Kidney epithelial cell (primary cell): Measurements from ENCODE around the gene PCSK5. TPM values are rescaled to one million over a fixed set of nuclear protein-coding genes. Genes with fewer than 3 reads are reported as not detected.

Source experiments
- DNase-seq: peaks from one replicate; pipeline ENCODE4 v3.0.0-alpha.2; 2010; ENCODE audit warnings: low read depth
- H3K27me3 ChIP-seq: 2 replicates; pipeline ENCODE4 v1.6.0; 2011; ENCODE audit warnings: low read length; ENCODE audit not compliant: control insufficient read depth, insufficient read depth
- H3K36me3 ChIP-seq: 2 replicates; pipeline ENCODE4 v1.5.1; 2011; ENCODE audit warnings: low read length; ENCODE audit not compliant: control insufficient read depth, insufficient read depth
- H3K4me3 ChIP-seq: 2 replicates; pipeline ENCODE4 v1.5.1; 2011; ENCODE audit warnings: low read depth, mild to moderate bottlenecking, control low read depth, low read length
- total RNA-seq: library from RNA; depleted of rRNA; stranded (reverse); fragments of >200 nt; gene quantifications from 2 replicates; pipeline ENCODE4 v1.2.3, GENCODE V29; 2015
- TF ChIP-seq, protein P1 (sequence below): IDR thresholded peaks from 2 replicates; pipeline ENCODE4 v1.5.1; 2011; ENCODE audit warnings: mild to moderate bottlenecking, moderate library complexity, low read length, control low read depth, inconsistent platforms; ENCODE audit not compliant: insufficient read depth, poor library complexity, severe bottlenecking

PCSK5 gene
- total RNA-seq, 1 donor from 2014 or later = 3.8 TPM

DNA sequence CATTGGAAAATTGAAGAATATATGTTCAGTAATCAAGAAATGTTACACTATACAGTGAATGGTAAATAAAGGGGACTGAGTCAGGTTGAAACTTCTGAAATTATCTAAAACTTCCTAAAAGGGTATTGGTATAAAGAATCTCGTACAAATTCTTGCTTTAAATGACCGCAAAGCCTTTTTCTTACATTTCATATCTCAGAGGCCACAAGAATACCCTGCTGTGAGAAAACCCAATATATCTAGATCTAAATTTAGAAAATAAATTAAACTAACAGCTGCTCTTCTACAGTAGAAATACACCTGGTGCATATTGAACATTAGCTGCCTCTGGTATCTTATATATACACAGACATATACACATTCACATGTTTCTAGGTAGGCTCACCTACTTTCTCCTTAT, 221.7 kb downstream of the PCSK5 start:
- Histone ChIP-seq H3K4me3 (no peak overlapping the region), H3K27me3 (no peaks in the 10 kb centered on the region), H3K36me3 (no peaks in the 10 kb centered on the region)
- DNase-seq = no peak
- TF ChIP-seq, protein P1, sequence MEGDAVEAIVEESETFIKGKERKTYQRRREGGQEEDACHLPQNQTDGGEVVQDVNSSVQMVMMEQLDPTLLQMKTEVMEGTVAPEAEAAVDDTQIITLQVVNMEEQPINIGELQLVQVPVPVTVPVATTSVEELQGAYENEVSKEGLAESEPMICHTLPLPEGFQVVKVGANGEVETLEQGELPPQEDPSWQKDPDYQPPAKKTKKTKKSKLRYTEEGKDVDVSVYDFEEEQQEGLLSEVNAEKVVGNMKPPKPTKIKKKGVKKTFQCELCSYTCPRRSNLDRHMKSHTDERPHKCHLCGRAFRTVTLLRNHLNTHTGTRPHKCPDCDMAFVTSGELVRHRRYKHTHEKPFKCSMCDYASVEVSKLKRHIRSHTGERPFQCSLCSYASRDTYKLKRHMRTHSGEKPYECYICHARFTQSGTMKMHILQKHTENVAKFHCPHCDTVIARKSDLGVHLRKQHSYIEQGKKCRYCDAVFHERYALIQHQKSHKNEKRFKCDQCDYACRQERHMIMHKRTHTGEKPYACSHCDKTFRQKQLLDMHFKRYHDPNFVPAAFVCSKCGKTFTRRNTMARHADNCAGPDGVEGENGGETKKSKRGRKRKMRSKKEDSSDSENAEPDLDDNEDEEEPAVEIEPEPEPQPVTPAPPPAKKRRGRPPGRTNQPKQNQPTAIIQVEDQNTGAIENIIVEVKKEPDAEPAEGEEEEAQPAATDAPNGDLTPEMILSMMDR = no peak

DNA sequence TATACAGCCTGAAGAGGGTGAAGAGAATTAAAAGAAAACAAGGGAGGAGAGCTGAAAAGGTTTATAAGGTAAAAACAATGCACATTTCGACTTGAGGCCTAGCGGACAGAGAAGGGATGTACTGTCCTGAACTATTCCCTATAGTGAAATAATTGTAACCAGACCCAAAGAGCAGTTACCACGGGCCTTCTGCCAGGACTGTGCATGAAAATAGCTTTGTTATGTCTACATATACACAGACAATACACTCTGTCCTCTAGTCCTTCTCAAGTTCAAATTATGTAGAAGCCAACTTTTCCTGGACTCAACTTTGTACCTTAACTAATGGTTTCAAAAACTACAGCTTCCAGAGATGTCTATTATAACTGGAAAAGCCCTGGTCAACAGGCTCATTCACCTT, 223.7 kb downstream of the PCSK5 start:
- Histone ChIP-seq H3K4me3 (no peak overlapping the region), H3K27me3 (no peaks in the 10 kb centered on the region), H3K36me3 (no peaks in the 10 kb centered on the region)
- TF ChIP-seq, protein P1 = no peak
- DNase-seq = no peak

DNA sequence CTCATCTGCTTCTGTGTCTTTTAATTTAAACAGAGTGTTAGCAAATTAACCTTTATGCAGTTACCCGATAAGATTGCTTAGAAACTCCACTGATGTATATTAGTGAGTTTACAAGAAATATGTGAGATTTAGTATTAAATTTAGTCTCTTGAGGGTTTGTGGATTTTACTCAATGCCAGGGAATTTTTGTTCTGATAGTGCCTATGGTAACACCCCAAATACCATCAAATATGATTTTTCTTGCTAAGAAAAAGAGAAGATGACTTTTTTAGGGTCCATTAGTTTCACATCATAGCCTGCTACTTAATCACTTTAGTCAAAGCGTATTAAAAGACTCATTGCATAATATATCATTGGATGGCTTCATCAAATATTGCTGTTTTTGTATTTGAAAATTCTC, 224.9 kb downstream of the PCSK5 start:
- Histone ChIP-seq H3K36me3 (no peaks in the 10 kb centered on the region), H3K27me3 (no peaks in the 10 kb centered on the region), H3K4me3 (no peak overlapping the region)
- TF ChIP-seq, protein P1 = no peak
- no peak for DNase-seq

DNA sequence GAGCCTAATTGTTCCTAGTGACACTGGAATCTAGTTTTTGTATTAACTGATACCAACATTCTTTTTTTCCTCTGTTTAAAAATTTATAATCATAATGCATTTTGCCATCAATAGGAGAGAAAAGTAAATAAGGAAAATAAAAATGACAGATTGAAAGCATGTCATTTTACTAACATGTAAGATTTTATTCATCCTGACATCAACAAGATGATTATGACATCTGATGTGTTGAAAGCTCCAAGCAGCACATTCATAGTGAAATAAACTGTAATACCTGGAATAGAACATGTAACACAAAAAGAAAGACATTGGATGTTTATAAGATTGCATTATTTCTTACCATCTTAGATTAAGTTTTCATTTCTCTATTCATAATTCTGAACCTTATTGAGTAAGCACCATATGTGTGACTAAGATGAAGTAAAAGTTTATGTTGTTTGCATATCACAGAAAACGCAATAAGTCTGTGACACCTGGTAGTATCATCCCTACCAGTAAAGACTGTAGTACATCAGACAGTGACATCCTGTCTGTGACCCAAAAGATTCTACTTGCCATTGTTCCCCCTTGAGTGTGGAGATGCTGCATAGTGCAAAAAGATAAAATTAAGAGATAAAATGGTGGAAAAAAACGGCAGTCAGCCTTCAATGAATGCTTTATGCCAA, 225.6 kb downstream of the PCSK5 start:
- no peaks in the 10 kb centered on the region for H3K36me3 ChIP-seq
- no peak overlapping the region for H3K4me3 ChIP-seq
- DNase-seq = no peak

DNA sequence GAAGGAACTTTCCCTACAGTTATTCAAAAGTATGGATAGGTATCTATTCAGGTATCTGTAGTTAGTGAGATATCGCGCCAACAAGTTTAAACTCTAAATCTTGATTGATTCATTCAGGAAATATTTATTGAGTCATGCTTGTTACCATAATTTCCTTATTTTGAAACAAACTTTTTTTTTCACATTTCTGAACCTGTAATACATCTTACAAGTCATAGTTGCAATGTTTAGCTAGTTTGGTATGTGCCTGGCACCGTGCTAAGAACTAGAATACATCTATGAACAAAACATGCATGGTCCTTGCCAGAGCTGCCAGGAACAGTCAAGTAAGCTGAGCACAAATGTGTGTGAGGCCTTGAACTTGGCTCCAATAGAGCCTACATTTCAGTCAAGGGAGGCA, 226.4 kb downstream of the PCSK5 start:
- no peak for DNase-seq
- TF ChIP-seq, protein P1 = no peak
- no peaks in the 10 kb centered on the region for H3K27me3 ChIP-seq
- no peaks in the 10 kb centered on the region for H3K36me3 ChIP-seq
- no peak overlapping the region for H3K4me3 ChIP-seq

More for the DNA sequence above, 225.6 kb downstream of the PCSK5 start:
- H3K27me3 ChIP-seq = no peaks in the 10 kb centered on the region
- TF ChIP-seq, protein P1 = no peak

DNA sequence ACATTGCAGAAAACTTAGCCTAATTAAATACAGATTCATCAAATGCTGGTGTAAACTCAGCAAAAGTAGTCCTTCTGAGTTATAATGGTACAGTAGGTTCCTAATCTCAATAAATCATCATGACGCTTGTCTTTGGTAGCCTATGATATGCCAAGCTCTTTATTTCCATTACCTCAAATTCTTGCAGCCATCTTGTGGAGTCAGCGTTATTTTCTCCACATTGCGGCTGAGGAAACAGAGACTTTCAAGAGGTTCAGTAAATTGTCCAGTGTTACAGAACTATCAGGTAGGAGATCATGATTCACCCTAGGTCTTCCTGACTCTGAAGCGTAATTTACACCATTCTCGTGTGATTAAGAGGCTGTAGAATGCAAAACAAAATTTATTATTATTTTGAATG, 237.2 kb downstream of the PCSK5 start:
- TF ChIP-seq, protein P1 = no peak
- no peak overlapping the region for H3K4me3 ChIP-seq
- no peak for DNase-seq
- no peaks in the 10 kb centered on the region for H3K36me3 ChIP-seq
- H3K27me3 ChIP-seq = no peaks in the 10 kb centered on the region
